ENCODE data around the gene DUSP22.

DNA sequence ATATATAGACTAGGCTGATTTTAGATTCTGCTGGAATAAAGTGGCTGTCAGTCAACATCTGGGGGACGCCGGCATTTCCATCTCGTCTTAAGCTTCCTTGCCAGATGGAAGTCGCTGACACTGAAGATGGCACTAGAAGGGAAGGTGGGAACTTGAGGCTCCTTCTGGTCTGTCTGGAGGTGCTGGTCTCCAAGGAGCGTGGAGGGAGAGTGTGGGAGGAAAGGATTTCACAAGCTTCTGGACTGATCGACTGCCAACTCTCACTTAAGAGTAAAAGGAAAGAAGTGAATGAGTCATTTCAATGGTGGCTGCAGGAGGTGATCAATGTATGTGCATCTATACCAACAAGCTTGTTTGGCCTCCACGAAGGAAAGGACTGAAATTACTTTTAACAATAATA is 40.4 kb downstream of the DUSP22 start:
- no peak for TF ChIP-seq POLR2AphosphoS5 (IDR thresholded peaks at IDR 0.05)
- TF ChIP-seq POLR2A (IDR thresholded peaks at IDR 0.05), result no peak
- TF ChIP-seq, protein P1, sequence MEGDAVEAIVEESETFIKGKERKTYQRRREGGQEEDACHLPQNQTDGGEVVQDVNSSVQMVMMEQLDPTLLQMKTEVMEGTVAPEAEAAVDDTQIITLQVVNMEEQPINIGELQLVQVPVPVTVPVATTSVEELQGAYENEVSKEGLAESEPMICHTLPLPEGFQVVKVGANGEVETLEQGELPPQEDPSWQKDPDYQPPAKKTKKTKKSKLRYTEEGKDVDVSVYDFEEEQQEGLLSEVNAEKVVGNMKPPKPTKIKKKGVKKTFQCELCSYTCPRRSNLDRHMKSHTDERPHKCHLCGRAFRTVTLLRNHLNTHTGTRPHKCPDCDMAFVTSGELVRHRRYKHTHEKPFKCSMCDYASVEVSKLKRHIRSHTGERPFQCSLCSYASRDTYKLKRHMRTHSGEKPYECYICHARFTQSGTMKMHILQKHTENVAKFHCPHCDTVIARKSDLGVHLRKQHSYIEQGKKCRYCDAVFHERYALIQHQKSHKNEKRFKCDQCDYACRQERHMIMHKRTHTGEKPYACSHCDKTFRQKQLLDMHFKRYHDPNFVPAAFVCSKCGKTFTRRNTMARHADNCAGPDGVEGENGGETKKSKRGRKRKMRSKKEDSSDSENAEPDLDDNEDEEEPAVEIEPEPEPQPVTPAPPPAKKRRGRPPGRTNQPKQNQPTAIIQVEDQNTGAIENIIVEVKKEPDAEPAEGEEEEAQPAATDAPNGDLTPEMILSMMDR (IDR thresholded peaks at IDR 0.05), result no peak

Measured in upper lobe of left lung (tissue), 4 donors.